LNCAP (cell line): ENCODE measurements around the gene MDK.

Experiments used
- TF ChIP-seq, protein P1 (sequence below): fragments of 450-650 bp; IDR thresholded peaks from 2 replicates; pipeline ENCODE4 v1.5.1; 2017; ENCODE audit warnings: mild to moderate bottlenecking

MDK gene

DNA sequence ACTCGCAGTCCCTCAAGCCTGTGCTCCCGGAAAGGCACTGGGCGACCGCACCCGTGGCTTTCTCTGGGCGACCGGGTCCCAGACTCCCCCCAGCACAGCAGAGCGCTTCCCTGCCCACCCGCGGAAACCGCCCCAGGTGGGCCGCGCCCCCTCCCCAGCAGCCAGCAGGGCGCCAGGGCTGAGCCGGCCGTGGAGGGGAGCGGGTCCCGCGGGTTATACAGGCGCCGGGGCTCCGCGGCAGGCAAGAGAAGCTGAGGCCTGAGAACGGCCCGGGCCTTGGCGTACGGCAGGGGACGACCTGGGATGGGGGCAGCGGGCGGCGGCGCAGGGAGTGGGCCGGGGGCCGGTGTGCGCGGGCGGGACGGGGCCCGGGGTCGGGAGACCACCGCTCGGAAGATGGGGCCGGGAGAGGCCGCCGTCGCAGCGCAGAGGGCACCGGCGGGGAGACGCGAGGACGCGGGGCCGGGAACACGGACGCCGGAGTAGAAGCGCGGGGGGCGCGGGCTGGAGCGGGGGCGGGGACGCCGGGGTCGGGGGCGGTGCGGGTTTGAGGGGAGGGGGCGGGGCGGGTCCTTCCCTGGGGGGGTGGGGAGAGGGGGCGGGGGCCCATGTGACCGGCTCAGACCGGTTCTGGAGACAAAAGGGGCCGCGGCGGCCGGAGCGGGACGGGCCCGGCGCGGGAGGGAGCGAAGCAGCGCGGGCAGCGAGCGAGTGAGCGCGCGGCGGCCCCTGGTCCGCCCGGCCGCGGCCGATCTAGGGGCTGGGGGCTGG is at the start of gene MDK:
TSS of gene MDK (plus strand) at position 622 of the 771 bp plus-strand sequence. CDS start 389 bp downstream, outside the sequence.
- TF ChIP-seq, protein P1, sequence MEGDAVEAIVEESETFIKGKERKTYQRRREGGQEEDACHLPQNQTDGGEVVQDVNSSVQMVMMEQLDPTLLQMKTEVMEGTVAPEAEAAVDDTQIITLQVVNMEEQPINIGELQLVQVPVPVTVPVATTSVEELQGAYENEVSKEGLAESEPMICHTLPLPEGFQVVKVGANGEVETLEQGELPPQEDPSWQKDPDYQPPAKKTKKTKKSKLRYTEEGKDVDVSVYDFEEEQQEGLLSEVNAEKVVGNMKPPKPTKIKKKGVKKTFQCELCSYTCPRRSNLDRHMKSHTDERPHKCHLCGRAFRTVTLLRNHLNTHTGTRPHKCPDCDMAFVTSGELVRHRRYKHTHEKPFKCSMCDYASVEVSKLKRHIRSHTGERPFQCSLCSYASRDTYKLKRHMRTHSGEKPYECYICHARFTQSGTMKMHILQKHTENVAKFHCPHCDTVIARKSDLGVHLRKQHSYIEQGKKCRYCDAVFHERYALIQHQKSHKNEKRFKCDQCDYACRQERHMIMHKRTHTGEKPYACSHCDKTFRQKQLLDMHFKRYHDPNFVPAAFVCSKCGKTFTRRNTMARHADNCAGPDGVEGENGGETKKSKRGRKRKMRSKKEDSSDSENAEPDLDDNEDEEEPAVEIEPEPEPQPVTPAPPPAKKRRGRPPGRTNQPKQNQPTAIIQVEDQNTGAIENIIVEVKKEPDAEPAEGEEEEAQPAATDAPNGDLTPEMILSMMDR: no peak

DNA sequence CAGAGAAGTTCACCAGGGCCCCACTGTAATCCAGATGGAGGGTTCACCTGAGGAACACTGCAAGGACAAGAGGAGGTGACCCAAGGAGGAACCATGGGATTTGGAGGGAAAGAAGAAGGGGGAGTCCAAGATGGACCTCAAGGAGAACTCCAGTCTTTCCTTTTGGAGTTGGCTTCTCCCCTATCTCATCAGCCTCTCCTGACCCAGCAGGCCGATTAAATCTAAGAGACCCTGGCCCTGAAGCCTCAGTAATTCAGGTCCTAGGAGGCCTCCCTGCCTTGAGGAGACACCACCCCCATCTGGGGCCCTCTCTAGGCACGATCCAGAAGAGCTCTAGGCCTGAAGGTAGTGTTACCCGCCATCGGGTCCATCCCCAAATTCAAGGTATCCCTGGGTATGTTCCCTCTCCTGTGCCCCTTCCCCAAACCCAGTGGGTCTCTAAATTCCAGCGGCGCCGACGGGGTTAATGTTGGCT is 49.3 kb upstream of the MDK start:
- TF ChIP-seq, protein P1: no peak

- TF ChIP-seq, protein P1: no peak
These were observed 48.7 kb upstream of the MDK start for GRCh38 chr11:46332568-46333393.

DNA sequence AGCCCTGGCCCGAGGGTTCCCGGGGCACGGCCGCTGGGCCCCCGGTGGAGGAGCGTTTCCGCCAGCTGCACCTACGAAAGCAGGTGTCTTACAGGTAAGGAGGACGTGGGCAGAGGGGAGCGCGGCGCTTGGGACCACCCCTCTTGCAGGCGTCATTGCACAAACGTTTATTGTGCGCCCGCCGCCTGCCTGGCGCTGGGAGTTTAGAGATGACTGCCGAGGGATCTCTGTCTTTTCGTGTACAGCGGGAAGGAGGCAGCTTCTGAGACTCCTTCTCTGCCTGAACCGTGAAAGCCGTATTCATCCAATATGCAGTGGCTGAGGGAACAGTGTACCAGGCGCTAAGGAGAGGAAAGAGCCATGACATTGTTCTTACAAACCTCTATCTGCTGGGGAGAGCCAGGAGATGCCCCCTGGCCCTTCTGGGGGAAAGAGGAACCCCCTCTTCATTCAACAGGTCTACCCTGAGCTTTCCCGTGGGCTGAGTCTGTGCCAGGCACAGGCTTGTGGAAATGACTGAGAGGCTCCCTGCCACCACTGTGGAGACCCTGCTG is 48.0 kb upstream of the MDK start:
- TF ChIP-seq, protein P1: no peak

DNA sequence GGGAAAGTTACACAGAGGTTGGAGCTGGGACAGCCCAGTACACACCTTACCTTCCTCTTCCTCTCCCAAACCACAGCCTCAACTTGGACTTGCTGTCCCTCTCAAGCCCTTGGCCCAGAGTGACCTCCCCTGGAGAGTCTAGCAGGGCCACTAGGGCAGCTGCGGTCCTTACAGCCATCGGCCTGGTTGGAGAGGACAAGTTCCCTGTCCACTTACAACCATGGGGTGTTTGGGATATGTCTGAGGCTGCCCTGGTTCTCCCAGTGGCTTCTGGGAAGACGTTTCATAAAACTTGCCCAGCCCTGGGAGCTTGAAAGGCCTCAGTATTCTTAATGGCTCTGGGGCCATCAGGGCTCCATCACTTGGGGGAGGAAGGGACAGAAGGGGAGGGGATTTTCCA is 47.3 kb upstream of the MDK start:
- TF ChIP-seq, protein P1: no peak

- TF ChIP-seq, protein P1: no peak
These were observed 46.2 kb upstream of the MDK start for GRCh38 chr11:46335271-46335670.

DNA sequence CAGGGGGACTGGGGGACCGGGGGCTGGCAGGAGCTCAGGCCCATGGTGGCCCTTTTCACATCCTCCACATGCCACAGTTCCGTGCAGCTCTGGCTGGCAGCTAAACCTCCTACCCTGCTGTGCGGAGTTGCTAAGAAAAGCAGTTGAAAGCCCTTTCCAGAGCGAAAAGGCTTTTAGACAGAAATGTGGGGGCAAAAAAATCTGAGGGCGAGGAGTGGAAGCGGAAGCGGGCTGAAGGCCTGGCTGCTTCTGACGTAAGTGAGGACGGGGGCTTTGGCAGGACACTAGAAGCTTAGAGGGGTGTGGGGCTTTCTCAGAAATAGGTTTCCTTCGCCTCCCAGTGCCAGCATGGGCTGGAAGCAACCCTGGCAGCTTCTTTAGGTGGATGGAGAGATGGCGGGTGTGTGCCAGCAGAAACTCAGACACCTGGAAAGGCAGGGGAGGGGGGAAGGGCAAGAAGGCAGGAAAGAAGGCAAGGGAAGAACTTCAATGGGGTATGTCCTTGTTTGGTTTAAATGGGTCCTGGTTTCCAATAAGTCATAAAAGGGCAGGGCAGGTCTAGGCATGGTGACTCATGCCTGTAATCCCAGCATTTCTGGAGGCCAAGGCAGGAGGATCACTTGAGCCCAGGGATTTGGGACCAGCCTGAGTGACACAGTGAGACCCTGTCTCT is 45.4 kb upstream of the MDK start:
- TF ChIP-seq, protein P1: no peak
